Daoy (cell line): ENCODE measurements around the gene ID3. TPM values are rescaled to one million over a fixed set of nuclear protein-coding genes. Genes with fewer than 3 reads are reported as not detected.

Source experiments
- DNase-seq: peaks from one replicate; pipeline ENCODE4 v3.0.0-alpha.2; 2015; ENCODE audit warnings: low read depth
- total RNA-seq: library from RNA; depleted of rRNA; stranded (reverse); fragments of >200 nt; shearing (Covaris generic); gene quantifications from 2 replicates; pipeline ENCODE4 v1.2.3, GENCODE V29; 2014

The ID3 gene
- total RNA-seq, 1 experiment from 2014 or later = 372 TPM

DNA sequence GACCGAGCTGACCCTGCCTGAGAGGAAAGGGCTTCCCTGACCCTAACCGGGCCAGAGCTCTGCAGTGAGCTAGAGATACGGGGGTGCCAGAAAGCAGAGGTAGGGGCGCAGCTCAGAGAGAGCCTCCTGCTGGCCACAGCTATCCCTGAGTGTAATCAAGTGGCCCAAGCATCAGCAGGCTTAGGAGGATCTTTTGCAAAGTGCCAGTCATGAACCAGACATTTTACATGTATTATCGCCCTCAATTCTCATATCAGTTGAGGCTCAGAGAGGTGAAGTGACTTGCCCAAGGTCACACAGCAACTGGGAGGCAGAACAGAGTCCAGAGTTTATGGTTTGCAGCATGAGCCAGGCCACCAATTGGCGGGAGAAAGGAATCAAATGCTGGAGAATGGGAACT, 7.0 kb upstream of the ID3 start:
- no peak for DNase-seq

DNA sequence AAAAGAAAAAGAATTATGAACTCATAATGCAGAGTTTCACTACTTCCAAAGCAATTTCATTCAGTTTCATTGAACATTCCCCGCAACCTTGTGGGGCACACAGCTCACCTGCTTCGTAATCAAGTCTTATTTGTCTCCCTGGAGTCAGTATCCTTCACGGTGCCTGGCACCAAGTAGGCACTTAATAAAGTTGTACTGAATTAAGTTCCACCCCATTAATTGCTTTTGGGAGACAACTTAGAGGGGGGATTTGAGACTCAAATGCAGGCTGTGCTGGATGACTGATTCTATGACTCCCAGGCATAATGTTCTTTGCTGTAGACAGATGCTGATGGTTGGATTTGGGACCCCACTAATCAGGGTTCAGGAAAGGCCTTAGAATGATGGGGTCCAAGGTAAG, 6.5 kb upstream of the ID3 start:
- DNase-seq = no peak

DNA sequence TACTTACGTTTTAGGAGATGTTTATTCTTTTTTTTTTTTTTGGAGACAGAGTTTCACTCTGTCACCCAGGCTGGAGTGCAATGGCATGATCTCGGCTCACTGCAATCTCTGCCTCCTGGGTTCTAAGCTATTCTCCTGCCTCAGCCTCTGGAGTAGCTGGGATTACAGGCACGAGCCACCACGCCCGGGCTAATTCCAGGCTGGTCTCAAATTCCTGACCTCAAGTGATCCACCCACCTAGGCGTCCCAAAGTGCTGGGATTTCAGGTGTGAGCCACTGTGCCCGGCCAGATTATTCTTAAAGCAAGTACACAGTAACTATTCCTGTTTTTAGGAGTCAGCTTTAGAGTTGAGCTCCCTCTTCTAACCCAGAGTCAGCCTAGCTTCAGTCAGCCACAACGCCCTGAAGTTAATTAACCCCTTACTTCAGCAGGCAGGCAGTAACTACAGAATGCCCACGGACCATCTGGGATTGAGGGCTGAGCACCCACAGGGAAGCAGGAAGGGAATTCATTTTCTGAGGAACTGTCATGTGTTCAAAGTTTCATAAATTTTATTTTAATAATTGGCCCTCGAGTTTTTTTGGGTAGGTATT, 5.3 kb upstream of the ID3 start:
- DNase-seq = no peak

DNA sequence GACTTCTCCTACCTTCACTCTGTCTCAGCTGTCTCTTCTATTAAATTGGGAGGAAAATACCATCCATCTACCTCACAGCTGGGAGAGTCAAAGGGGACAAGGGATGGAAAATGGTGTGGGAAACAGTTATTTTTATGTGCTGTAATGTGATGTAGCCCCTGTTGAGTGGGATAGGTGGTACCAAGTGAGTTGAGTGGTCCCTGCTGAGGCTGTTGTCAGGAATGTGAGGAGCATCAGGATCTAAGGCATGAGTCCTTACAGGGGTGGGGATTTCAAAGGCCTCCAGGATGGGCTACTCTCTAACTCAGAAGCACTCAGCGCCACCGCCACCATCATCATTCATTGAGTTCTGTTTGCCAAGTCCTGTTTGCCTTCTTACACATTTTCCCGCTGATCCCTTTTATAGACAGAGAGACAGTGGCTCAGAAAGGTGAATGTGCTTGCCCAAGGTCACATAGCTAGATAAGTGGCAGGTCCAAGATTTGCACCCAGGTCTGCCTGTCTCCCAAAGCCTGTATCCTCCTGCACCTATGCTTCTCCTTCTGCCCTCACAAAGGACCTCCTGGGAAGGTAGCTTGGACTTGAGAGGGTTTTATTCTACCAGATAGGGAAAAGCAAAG, 4.6 kb upstream of the ID3 start:
- no peak for DNase-seq

DNA sequence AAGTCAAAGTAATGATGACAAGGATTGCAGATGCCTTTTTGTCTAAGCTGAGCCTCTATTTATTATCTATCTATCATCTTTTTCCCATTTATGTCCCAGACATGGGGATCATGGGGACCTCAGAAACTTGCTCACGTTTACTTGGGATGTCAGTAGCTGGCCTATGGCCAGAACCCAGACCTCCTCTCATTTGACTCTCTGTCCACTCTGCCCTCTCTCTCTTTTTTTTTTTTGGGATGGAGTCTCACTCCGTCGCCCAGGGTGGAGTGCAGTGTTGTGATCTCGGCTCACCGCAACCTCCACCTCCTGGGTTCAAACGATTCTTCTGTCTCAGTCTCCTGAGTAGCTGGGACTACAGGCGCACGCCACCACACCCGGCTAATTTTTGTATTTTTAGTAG, 3.7 kb upstream of the ID3 start:
- DNase-seq = no peak

DNA sequence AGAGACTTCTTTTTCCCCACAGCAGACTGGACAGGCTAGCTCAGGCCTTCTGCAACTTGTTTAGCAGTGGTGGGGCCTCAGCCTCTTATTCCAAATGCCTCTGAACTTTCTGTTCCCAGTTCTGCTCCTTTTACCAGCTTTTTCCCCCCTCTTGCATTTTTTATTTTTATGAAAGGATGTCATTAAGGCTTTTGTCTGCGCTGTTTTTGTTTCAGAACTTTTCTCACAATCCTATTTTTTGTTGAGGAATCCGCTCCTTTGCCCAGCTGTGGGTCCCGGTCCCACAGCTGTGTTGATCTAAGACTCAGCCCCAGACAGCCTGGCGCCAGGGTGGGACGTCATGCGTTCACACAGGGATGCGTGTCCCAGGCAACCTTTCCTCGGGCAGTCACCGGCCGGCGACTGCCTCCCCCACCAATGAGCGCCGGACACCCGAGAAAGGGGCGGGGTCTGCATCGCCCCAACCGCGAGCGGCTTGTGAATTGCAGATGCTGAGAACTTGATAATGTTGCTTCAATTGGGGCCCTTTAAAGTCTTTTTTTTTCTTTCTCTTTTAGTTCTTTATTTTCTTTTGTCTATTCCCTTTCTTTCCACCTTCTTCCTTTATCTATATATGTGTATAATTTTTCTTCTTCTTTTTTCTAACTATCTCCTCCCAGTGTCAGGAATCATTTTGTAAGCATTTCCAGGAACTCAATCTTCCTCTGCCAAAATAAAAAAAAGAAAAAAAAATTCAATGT, 3.0 kb upstream of the ID3 start:
- DNase-seq = peak; percentile 100

DNA sequence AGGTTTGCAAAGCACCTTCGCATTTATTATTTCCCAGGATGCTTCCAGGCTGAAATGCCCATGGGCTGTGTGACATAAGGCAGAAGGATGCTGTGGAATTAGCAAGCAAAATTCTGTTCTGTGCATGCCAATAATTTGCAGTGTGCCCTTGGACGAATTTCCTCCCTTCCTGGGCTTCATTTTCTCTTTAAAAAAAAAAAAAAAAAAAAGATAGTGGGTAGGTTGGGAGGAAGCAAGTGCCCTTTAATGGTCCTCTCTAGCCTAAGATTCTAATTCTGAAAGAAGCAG, 2.5 kb upstream of the ID3 start:
- peak; percentile 49 for DNase-seq

DNA sequence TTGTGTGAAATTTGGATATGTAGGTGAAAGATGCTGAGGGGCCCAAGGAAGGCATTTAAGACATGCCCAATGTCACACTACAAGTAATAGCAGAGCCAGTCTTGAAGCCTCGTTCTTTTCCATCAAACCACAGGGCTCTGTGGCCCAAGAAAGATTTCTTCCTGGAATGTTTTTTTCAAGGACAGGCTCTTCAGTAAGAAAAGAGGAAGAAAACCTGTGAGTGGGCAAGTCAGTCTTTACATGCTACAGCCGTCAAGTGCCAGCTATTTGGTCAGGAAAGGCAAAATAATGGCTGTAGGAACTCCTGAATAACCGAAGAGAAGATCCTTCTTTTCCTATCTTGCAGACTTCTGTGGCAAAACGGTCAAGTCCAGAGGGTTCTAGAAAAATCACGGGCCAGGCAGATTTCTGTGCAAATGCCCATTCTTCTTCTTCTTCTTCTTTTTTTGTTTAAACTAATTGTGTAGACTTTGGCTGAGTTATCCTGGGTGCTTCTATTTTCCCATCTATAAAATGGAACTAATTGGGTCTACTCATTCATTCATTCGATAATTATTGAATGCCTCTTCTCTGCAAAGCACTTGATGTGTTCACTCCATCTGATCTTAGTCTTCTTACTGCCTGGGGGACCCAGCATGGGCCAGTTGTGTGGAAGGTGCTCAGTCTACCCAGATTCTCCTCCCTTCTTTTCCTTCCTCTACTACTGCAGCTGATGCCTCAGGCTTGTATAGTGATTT, 1.9 kb upstream of the ID3 start:
- no peak for DNase-seq

DNA sequence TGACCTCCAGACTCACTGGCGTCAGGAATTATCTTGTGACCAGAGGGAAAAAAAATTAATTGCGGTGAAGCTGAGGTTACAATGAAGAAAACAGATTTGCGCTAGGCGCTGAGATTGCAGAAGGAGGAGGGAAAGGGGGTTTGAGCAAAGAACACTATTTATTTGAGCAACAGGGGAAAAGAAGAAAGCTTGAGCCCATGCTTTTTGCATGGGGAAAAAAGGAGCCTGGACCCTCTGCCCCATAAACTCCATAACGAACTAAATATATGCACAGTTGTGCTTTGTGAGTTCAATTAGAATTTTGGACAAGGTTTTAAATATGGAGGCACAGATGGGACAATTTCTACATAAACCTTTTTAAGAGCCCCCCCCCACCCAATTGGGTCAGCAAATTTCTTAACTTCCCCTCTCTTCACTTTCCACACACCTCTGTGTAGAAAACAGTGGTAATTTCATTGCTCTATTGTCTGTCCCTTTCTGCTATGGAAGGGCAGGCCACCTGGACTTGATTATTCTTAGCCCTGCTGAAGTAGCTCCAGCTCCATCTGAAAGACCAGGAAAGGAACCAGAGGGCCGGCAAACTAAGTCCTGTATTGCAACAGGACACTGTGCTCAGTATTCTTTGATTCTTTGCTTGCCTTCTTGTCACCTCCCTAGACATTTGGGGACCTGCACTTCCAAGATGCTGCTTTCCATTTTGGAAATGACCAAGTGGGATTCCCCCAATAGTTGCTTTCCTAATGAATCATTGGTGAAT, 862 bp upstream of the ID3 start:
- peak; percentile 31 for DNase-seq

DNA sequence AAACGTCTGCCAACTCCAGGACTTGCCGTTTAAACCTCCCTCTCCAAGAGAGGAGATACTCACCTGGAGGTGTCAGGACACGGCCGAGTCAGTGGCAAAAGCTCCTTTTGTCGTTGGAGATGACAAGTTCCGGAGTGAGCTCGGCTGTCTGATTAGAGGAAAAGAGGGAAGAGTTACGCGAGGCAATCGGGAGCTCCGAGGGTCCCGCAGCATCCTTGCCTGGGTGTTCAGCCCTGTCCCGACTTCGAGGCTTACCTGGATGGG, 497 bp downstream of the ID3 start:
- DNase-seq = no peak

DNA sequence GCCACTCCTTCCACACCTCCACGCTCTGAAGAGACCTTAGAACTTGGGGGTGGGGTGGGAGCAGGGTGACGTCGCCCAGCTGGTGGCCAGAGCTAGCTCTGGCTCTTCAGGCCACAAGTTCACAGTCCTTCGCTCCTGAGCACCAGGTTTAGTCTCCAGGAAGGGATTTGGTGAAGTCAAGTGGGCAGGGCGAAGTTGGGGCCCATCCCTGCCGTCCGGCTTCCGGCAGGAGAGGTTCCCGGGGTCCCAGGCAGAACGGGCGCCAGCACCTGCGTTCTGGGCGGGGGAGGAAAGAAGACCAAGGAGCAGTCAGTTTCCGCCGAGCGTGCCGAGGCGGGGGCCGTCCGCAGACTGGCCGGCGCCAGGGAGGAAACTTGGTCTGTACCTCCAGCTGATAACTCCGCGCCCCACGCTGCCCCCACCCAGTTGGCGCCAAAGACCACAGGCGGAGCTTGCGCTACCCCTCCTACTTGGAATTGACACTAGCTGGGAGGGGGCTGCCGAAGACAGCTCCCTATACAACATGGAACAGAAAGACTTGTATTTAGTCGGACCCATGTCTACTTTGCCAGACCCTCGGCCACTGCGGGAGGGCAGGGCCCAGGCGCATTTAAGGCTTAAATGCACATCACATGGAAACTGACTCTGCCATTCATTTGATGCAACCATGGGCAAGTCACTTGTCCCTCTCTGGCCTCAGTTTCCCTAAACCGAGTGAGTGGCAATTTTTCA, 995 bp downstream of the ID3 start:
- peak; percentile 87 for DNase-seq

DNA sequence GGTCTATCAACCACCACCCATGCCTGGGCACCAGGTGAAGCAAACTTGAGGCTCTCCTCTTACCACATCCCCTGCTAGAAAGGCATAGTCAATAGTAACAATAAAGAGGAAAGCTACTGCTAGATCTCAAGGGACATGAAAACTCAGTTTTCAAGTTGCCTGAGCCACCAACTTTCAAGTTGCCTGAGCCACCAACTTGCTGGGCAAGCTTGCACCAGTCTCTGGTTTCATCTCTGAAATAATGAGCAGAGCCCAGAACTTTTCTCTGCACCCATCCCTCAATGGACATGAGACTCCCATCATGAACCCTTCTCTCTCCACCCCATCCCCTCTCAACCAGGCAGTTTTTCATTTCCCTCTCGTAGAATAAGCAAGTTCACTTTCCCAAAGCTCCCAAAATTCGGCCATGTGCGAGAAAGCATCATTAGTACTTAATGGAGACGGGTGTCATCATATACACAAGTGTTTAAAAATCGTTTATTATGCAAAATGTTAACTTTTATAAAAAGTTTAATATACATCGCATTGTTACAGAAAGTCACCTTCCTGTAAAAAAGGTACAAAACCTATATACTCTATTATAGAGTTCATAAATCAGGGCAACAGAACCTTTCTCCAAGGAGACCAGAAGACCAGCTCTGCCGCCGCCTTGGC, 1.7 kb downstream of the ID3 start:
- DNase-seq = no peak

DNA sequence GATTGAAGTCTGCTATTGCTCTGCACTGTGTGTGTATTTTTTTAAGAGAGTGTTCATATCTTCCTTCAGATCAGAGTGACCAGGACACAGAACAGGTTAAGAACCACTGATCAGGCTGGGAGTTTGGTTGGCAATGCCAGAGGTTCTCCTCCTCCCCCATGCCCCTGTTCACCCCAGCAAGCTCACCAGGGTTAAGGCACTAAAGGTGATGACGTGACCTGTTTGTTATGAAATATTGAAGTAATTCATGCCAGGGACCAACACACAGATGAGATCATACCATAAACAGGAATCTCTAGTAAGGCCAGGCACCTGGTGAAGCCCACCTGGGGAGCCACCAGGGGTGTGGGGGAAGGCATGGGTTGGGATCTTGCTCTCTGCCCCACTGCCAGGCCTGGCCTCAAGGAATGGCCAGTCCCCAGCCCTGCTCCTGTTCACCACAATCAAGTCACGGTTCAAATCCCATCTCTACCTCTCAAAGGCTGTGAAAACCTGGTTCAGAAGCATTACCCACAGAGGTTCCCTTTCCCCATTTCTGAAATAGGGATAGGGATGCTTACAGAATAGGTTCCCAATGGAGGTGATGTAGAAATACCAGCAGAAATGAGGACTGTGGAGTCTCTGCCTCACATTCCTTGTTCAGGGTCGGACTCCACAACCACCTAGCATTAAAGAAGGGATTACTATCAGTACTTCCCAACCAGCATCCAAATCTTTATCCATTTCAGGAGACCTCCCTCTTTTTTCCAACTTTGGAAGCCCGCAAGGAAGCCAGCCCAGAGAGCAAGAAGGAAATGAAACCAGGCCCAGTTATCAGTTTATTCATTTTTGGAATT, 2.4 kb downstream of the ID3 start:
- peak; percentile 80 for DNase-seq

DNA sequence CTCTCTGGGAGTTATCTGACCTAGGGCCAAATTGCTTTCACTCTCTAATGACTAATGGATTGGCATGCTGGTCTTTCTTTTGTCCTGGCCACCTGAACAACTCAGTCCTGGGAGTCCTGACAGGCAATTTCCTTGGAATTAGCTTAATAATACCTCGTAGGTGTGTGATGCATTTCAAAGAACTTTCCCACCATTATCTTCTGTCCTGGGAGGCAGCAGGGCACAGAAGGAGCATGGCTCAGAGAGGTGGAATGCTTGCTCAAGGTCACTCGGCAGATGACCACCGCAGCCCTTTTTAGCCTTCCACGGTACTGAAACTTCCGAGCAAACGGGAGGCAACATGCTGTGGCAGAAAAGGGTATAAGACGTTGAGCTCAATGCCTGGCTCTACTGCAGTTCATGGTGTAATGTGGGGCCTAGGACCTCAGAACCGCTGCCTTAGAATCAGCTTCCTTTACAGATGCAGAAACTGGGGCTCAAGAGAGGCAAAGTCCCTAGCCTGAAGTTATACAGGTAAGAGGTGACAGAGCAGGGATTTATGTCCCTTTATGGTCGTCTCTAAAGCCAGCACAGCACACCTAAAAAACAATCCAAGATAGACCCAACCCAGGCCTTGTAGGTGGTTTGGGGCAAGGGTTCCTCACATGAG, 3.2 kb downstream of the ID3 start:
- peak; percentile 87 for DNase-seq

DNA sequence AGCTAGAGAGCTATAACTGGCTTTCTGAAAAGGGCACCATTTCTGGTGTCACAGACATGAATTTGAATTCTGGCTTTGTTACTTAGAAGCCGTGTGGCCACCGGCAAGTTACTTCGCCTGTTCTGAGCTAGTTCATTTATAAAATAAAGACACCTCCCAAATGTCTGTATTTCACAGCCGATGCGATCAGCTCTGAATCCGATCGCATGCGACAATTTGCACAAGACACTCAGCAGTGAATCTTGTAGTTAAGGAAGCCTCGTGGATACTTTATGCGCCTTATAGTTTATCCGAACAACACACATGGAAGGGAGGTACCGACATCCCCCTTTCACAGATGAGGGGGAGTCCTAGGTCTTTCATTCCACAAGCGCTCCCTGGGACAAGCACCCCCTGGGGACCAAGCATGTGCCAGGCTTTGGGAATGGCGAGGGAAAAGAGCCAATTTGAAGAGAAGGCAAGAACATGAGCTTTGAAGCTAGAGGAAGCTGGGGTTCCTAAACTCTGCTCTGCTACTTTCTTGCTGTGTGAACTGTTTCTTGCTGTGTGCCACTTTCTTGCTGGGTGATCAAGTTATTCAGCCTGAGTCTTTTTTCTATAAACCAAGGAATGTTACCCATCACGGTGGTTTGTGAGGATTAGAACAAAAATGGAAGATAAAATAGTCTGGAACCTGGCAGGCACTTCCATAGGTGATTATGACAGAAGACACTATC, 3.9 kb downstream of the ID3 start:
- peak; percentile 76 for DNase-seq

DNA sequence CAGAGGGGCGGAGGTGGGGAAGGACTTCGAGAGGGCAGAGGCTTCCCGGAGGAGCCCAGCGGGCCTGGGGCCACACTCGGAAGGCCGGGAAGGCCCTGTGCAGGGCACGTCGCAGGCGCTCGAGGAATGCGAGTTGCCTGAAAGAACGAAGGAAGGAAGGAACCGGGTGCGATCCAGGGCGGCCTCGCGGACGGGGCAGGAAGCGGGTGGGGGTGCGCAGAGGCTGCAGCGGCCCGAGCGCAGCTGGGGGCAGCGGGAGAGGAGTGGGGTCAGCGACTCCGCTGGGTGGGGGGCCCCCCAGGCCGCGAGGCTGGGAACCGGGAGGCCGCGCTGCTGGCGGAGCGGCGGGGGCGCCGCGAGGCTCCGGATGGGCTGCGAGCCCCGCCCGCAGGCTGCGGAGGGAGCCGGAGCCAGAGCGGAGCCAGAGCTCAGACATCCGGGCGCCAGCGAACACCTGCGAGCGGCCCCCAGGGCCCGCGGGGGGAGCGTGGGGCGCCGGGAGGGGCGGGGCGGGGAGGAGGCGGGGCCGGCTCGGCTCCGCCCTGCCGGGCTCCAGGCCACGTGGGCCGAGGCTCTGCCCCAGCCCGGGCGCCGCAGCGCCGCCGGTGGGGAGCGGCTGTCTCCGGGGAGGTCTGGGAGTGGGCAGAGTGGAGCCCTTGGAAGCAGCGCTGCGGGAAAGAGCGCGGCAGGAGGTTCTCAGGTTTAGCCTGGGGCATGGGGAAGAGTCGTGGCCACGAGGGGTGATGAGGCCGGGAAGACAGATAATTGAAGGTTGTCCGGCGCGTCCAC, 4.6 kb downstream of the ID3 start:
- peak; percentile 97 for DNase-seq

DNA sequence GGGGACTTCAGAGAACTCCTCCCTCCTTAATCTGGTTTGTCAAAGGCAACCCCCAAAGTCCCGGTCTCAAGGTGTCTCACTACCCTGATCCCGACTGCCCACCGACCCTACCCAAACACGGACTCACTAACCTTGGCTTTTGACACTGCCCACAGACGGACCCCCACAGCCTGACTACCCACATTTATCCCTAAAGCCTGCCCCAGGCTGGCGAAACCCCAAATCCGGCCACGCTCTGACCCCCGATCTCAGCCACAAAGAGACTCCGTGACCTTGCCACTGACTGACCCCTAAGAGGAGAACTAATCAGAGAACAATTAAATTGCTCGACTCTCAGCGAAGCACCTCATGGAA, 5.2 kb downstream of the ID3 start:
- DNase-seq = no peak
